IMR-90 (cell line): Measurements from ENCODE around the gene SRPK2. TPM values are rescaled to one million over a fixed set of nuclear protein-coding genes. Genes with fewer than 3 reads are reported as not detected.

Experiments used
- ATAC-seq: fragments of 200-7000 bp; cut with Tn5 transposase; 2 replicates; pipeline ENCODE4 v1.9.1; 2020; ENCODE audit warnings: low read depth, mild to moderate bottlenecking, moderate library complexity
- BruUV-seq: library from RNA; stranded (reverse); fragments of 400-500 nt; replicated peaks from 2 replicates; lab custom pipeline; 2021; lab: Mats Ljungman, UMichigan
- CTCF ChIA-PET: fragments of 300-600 bp; formaldehyde crosslinking; extraction: SDS; loops from one replicate; lab custom pipeline; 2021; ENCODE audit warnings: antibody characterized with exemption; lab: Yijun Ruan, JAX
- POLR2A ChIA-PET: fragments of 300-600 bp; sonication (Branson Sonifier 250); formaldehyde crosslinking; loops from one replicate; lab custom pipeline; 2022; ENCODE audit warnings: antibody characterized with exemption; ENCODE audit not compliant: unreplicated experiment; lab: Charles Lee
- DNase-seq: peaks from one replicate; pipeline ENCODE4 v3.0.0; 2013
- H2AFZ ChIP-seq: replicated peaks from 2 replicates; pipeline ENCODE3; 2013; ENCODE audit warnings: low read length, mild to moderate bottlenecking; ENCODE audit not compliant: poor library complexity
- H2AK5ac ChIP-seq: 2 replicates; pipeline ENCODE4 v1.6.1; 2013; ENCODE audit warnings: low read depth, low read length, inconsistent platforms
- H2AK9ac ChIP-seq: replicated peaks from 2 replicates; pipeline ENCODE3; 2013; ENCODE audit warnings: mild to moderate bottlenecking, low read depth, low read length, moderate library complexity; ENCODE audit not compliant: poor library complexity
- H2BK120ac ChIP-seq: 2 replicates; pipeline ENCODE4 v1.6.1; 2013; ENCODE audit warnings: low read depth, low read length, inconsistent platforms
- H2BK15ac ChIP-seq: 3 replicates; pipeline ENCODE4 v1.6.1; 2013; ENCODE audit warnings: low read depth, low read length, inconsistent platforms
- H2BK20ac ChIP-seq: 2 replicates; pipeline ENCODE4 v1.6.1; 2013; ENCODE audit warnings: low read depth, mild to moderate bottlenecking, inconsistent platforms, low read length, moderate library complexity
- H2BK5ac ChIP-seq: 2 replicates; pipeline ENCODE4 v1.6.1; 2013; ENCODE audit warnings: mild to moderate bottlenecking, low read depth, low read length, inconsistent platforms; ENCODE audit not compliant: poor library complexity, severe bottlenecking
- H3K14ac ChIP-seq: replicated peaks from 2 replicates; pipeline ENCODE4 v1.6.1; 2013; ENCODE audit warnings: low read depth, low read length, inconsistent platforms
- H3K18ac ChIP-seq: 2 replicates; pipeline ENCODE4 v1.6.1; 2013; ENCODE audit warnings: low read depth, low read length, control low read depth
- H3K23ac ChIP-seq: 2 replicates; pipeline ENCODE4 v1.6.1; 2013; ENCODE audit warnings: low read depth, low read length, inconsistent platforms
- H3K27ac ChIP-seq: 2 replicates; pipeline ENCODE4 v1.5.1; 2013; ENCODE audit warnings: mild to moderate bottlenecking, control low read depth, low read length; ENCODE audit not compliant: insufficient read depth
- H3K27me3 ChIP-seq: 2 replicates; pipeline ENCODE4 v1.6.1; 2013; ENCODE audit warnings: low read length; ENCODE audit not compliant: control insufficient read depth, insufficient read depth
- H3K36me3 ChIP-seq: 2 replicates; pipeline ENCODE4 v1.6.1; 2013; ENCODE audit warnings: low read length, mixed read lengths; ENCODE audit not compliant: control insufficient read depth, insufficient read depth
- H3K4ac ChIP-seq: 2 replicates; pipeline ENCODE4 v1.6.1; 2013; ENCODE audit warnings: low read depth, low read length, inconsistent platforms
- H3K4me1 ChIP-seq: 2 replicates; pipeline ENCODE4 v1.6.1; 2013; ENCODE audit warnings: low read length, mixed read lengths; ENCODE audit not compliant: control insufficient read depth, insufficient read depth
- H3K4me2 ChIP-seq: 2 replicates; pipeline ENCODE4 v1.6.1; 2013; ENCODE audit warnings: low read depth, mild to moderate bottlenecking, control low read depth, low read length, moderate library complexity
- H3K4me3 ChIP-seq: 2 replicates; pipeline ENCODE4 v1.5.1; 2013; ENCODE audit warnings: low read depth, mild to moderate bottlenecking, control low read depth, low read length, moderate library complexity; ENCODE audit not compliant: insufficient read depth
- H3K56ac ChIP-seq: 2 replicates; pipeline ENCODE4 v1.6.1; 2013; ENCODE audit warnings: low read length, inconsistent platforms; ENCODE audit not compliant: insufficient read depth; ENCODE audit errors: extremely low read depth
- H3K79me1 ChIP-seq, 2 experiments: 2 replicates each; pipeline ENCODE4 v1.6.1; 2013; ENCODE audit warnings: low read length in 2 of 2, inconsistent platforms in 1 of 2, low read depth in 1 of 2
- H3K9ac ChIP-seq: 2 replicates; pipeline ENCODE4 v1.6.1; 2013; ENCODE audit warnings: low read depth, low read length, control low read depth
- H3K9me1 ChIP-seq: 2 replicates; pipeline ENCODE4 v1.6.1; 2013; ENCODE audit warnings: low read length, inconsistent platforms; ENCODE audit not compliant: insufficient read depth
- H3K9me3 ChIP-seq: 2 replicates; pipeline ENCODE4 v1.6.1; 2013; ENCODE audit warnings: low read length; ENCODE audit not compliant: control insufficient read depth, insufficient read depth
- H4K20me1 ChIP-seq: 2 replicates; pipeline ENCODE4 v1.6.1; 2013; ENCODE audit warnings: low read length, inconsistent platforms; ENCODE audit not compliant: insufficient read depth
- H4K5ac ChIP-seq: 2 replicates; pipeline ENCODE4 v1.6.1; 2013; ENCODE audit warnings: mild to moderate bottlenecking, low read depth, low read length, control low read depth
- H4K8ac ChIP-seq, 2 experiments: 2 replicates each; pipeline ENCODE4 v1.6.1; 2013; ENCODE audit warnings: low read depth in 2 of 2, low read length in 2 of 2, control low read depth in 1 of 2, inconsistent platforms in 1 of 2
- H4K91ac ChIP-seq: 2 replicates; pipeline ENCODE4 v1.6.1; 2013; ENCODE audit warnings: low read depth, low read length, inconsistent platforms; ENCODE audit not compliant: insufficient read depth
- CEBPB ChIP-seq: IDR thresholded peaks from 2 replicates; pipeline ENCODE4 v1.6.1; 2012; ENCODE audit warnings: low read depth, low read length, improper control_type of control experiment
- WGBS, 2 experiments: methylation state at CpG; one replicate each; pipeline versions ENCODE4 v1.1.5 to v1.1.7; 2013; ENCODE audit warnings: missing lambda C conversion rate in 2 of 2; ENCODE audit not compliant: insufficient read length in 1 of 2; ENCODE audit errors: extremely low coverage in 2 of 2; 5-methylcytosine and 5-hydroxymethylcytosine counted together
- dilution Hi-C: fragments of 300-500 bp; cut with HindIII; formaldehyde crosslinking; loops from one replicate; pipeline ENCODE4 v1.14.3; 2018; ENCODE audit warnings: low sequenced_read_pairs; ENCODE audit not compliant: unreplicated experiment
- in situ Hi-C: fragments of 300-500 bp; cut with MboI; formaldehyde crosslinking; loops from 3 replicates; pipeline ENCODE4 v1.14.3; 2019; ENCODE audit warnings: low sequenced_read_pairs, inconsistent platforms, mixed read lengths
- intact Hi-C: fragments of 100-400 bp; cut with micrococcal nuclease; formaldehyde crosslinking; loops from 2 replicates; pipeline ENCODE4 v1.10.0; 2022
- polyA plus RNA-seq, 3 experiments: library from polyadenylated mRNA; depleted of rRNA; stranded (reverse); fragments of >200 nt; gene quantifications; 2 replicates each; pipeline ENCODE4 v1.2.3, GENCODE V29; 2012; ENCODE audit warnings: low replicate concordance in 1 of 3
- total RNA-seq: library from RNA; depleted of rRNA; stranded (reverse); fragments of >200 nt; gene quantifications from 2 replicates; pipeline ENCODE4 v1.2.3, GENCODE V29; 2012

Gene SRPK2
- total and polyA plus RNA-seq, 2 of the 4 experiments (the other 2 are of a cell fraction): 13.2 to 33.0 TPM

DNA sequence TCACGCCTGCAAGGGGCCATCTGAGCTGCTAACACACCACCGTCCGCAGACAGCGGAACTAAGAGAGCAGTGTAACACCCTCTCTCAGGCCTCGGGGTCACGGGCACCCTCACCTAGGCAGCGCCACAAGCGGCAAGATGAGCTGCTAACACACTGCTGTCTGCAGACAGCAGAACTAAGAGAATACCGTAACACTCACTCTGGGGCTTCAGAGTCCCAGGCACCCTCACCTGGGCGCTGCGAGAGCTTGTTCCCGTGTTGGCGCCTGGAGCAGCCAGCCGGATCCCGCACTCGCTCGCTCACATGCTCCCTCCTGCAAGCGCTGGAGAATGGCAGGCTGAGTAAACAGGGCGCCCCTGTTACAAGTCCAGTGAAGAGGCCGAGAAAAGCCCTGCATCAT lies 160.2 kb downstream of the SRPK2 start:
- ChIA-PET CTCF (no interaction called here), POLR2A (no interaction called here)
- intact Hi-C loops: loop anchor here (10.0 kb wide), 1 partner anchor 76 kb away; no protein-coding TSS in a partner anchor
- Histone ChIP-seq H3K4ac (no peak overlapping the region), H2AK9ac (no peak overlapping the region), H2BK20ac (no peak overlapping the region), H3K56ac (no peak overlapping the region), H4K8ac (no peak overlapping the region), H3K9me3 (no peaks in the 10 kb centered on the region), H2AK5ac (no peak overlapping the region), H4K5ac (no peak overlapping the region), H2BK120ac (no peak overlapping the region), H2BK15ac (no peak overlapping the region), H3K9ac (no peak overlapping the region), H3K4me3 (no peak overlapping the region), H4K91ac (no peak overlapping the region), H3K14ac (no peak overlapping the region), H3K23ac (no peak overlapping the region), H3K27me3 (no peaks in the 10 kb centered on the region), H3K79me1 (peaks cover 34 to 62% of the 10 kb centered on the region in 2 experiments), H3K4me2 (no peak overlapping the region), H3K4me1 (peaks cover 1% of the 10 kb centered on the region; the same call in 1 of the 2 replicates), H3K36me3 (peaks cover 3% of the 10 kb centered on the region; the same call in 1 of the 2 replicates), H3K27ac (no peak overlapping the region), H2BK5ac (no peak overlapping the region), H3K9me1 (peaks cover 8% of the 10 kb centered on the region; the same call in 1 of the 2 replicates), H4K20me1 (peaks cover 21% of the 10 kb centered on the region), H3K18ac (no peak overlapping the region), H2AFZ (no peak overlapping the region)
- BruUV-seq: no TSS peak
- 85% methylated on average over 8 of the region's 20 CpGs; no CpG with 5 or more reads in 1 of the 2 experiments for WGBS, 2 experiments
- ATAC-seq (no peak), DNase-seq (no peak)
- no peak for TF ChIP-seq CEBPB
- in situ Hi-C loops: no loop called here
- dilution Hi-C loops: no loop called here
